HG03521 (cell line): Measurements from ENCODE around the gene IRF2.

Experiments
- ATAC-seq: cut with Tn5 transposase; IDR thresholded peaks from one replicate; pipeline ENCODE4 v1.9.1; 2021; ENCODE audit warnings: mild to moderate bottlenecking, moderate library complexity; ENCODE audit not compliant: unreplicated experiment

IRF2 gene

DNA sequence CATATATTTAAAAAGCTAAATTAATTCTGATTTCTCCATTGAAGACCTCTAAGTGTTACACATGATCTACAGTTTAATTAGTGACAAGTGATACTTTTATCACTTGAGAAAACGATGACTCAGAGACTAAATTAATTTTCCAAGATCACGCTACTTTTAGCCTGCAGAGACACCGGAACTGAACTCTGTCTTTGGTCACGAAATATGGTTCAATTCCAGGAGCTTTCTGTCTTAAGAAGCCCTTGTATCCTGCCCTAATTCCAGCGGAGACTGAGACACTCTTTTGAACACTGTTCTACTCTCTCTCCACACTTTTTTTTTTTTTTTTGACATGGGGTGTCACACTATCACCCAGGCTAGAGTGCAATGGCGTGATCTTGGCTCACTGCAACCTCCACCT is 63.6 kb downstream of the IRF2 start:
- ATAC-seq = no peak

DNA sequence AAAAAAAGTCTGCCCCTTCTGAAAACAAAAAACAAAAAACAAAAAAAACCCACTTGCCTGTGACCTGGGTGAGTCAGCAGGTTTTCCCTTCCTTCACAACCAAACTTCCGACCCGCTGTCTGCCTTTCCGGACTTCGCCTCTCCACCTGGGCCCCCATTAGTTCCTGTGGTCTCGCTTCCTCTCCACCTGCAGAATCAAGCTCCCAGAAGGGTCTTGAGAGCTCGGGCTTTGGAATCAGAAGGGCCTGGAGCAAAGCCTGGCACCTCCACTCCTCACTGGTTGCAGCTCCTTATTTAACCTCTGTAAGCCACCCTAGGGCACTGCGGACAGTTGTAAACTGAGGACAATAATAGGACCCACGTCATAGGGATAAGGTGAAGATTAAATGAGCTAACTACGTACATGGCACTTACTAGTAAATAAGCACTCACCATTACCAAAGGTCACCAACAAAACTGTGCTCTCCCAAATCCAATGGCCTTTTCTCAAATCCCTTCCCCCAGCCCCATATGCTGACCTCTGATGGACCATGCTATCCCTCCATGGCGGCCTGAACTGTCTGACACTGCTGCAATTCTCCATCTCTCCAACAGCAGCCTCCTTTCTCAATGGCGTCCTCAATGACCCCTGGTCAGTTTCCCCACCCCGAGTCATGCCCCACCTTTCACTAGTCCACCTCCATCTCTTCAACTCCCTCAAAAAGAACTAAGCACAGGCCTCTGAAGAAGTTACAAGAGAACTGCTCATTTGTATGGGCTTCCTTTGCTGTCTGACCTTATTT is 64.2 kb downstream of the IRF2 start:
- ATAC-seq = no peak

DNA sequence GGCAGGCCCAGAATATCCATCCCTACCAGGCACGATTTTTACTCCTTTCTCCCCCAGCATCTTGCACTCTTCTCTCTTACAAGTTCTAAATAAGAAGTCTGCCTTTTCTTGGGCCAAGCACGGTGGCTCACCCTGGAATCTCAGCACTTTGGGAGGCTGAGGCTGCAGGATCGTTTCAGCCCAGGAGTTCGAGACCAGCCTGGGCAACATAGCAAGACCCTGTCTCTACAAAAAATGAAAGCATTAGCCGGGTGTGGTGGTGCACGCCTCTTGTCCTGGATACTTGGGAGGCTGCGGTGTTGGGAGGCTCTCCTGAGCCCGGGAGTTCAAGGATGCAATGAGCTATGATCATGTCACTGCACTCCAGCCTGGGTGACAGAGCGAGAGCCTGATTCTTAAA is 64.8 kb downstream of the IRF2 start:
- no peak for ATAC-seq

DNA sequence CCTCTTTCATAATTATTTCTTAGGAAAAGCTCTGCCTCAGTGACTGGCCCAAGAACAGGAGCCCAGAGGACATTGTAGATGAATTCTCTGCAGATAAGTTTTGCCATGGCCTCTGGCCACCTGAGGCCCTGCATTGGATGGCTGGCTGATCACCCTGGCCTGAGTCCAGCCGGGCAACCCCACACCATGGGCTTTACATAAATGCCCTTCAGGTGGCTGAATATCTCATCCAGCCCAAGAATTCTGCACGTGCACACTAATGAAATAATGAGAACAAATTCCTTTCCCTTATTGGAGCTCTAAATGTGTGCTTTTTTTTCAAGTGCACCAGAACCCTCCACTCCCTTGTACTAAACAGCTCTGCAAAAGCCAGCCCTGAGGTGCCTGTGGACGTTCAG is 65.7 kb downstream of the IRF2 start:
- ATAC-seq = no peak

DNA sequence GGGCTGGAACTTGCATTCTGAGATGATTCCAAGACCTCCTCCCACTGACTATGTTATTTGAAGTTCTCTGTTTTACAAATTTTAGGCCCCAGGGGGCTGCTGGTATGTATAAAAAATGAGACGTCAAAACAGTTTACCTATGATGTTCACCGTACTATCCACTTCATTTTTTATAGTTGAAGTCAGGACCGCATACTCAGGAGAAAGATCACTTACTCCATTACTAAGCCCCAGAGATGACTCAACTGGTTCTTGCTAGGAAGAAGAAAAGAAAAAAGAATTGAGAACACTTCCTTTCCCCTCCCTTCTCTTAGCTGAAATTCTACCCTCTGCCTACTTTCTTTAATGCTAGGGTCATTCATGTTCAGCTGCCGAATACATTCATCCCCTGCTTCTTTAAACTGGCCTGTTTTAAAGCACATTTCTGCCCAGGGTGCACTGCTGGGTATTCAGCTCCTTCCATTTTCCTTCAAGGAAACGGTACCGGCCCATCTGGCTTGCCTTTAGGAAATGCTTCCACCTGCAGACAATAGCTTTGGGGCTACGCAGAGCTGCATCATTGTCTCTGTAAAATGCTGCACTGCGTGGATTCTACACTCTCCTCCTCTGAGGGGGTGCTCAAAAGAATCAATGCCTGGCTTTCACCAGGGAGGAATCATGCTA is 66.2 kb downstream of the IRF2 start:
- no peak for ATAC-seq

DNA sequence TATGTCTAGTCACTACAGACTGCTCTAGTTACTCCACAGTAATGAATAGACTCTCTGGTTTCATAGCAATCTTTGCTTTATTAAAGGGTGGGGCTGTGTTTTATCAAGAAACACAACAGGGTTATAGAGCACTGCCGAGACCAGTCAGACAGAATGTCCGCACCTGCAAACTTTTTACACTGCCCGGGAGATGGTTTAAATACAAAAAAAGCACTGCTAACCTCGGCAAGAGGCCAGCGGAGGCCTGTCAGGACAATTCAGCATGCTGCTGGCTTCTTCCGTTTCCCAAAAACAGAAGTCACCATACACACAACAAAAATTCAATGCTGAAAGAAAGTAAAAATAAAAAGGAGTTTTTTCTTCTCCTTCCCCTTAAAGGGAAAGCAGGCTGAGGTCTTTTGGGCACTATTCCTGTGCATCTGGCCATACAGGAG is 67.4 kb downstream of the IRF2 start:
- ATAC-seq = no peak

DNA sequence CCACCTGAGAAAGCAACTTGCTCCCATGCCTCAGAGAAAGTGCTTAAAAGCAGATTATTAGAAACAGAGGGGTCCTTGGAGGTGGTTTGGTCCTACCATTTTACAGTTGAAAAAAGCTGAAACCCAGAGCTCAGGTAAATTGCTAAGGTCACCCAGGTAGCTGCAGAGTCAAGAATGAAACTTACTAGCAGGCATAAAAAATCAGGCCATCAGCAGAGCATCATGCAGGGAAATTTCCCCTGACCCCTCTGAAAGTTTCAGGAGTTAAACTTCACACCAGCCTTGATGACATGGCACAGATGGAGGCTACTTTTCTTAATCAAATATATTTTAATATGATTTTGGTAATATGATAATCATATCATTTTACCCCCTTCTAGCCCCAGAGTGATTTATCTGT is 70.3 kb downstream of the IRF2 start:
- no peak for ATAC-seq

DNA sequence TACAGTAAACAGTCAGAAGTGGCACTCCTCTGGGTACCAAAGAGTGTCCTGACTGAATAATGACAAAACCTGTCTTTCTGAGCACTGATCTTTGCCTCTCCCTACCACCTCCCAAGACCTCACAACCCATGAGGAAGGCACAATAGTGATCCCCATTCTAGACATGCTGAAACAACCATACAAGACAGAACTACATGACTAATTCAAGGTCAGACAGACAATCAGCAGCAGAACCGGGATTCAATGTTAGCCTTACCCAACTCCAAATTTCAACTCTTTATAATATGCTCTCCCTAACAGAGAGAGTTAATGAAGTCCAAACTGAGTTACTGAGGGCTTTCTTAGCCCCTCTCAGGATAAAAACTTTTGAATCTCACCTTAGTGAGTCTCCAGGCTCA is 71.0 kb downstream of the IRF2 start:
- ATAC-seq = no peak

DNA sequence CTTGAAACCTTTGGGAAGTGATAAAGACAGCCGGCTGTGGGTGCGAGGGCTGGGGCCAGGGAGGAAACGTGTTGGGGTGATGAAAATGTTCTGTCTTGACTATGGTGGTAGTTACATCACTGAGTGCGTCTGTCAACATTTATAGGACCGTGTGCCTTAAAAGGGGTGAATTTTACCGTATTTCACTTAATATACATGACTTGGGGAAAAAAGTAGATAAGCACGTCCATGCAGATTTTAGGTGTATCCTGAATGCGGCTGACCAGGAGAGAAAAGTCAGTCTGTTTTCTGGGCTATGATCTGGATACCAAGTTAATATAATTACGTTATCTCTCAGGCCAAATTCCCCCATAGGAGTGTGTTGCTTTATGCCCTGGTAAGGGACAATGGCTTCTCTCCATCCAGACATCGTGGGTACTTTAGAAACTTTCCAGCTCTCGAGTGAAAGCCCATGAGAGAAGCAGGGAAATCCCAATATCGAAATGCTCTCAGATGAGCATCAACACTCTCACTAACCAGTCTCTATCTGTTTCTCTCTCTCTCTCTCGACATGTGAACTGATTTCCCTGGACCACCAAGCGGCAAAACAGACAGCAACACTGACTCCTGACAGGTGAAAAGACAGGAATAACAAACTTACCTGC is 71.5 kb downstream of the IRF2 start:
- no peak for ATAC-seq

DNA sequence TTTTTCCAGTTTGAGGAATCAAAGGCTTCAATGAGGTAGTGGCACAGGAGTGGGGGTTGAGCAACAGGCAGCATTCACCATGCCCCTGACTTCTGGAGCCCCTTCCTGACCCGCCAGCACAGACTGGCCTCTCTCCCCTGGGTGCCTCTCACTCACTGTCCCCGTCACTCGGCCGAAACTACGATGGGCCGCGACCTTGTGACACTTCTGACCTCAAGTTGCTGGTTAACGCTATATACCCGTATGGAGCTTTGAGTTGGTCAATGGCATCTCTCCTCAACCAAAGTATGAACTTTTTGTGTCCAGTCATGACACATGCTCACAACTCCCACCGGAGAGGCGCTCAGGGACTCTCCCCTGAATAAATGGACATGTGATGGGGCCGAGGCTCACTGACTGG is 72.1 kb downstream of the IRF2 start:
- ATAC-seq = no peak

DNA sequence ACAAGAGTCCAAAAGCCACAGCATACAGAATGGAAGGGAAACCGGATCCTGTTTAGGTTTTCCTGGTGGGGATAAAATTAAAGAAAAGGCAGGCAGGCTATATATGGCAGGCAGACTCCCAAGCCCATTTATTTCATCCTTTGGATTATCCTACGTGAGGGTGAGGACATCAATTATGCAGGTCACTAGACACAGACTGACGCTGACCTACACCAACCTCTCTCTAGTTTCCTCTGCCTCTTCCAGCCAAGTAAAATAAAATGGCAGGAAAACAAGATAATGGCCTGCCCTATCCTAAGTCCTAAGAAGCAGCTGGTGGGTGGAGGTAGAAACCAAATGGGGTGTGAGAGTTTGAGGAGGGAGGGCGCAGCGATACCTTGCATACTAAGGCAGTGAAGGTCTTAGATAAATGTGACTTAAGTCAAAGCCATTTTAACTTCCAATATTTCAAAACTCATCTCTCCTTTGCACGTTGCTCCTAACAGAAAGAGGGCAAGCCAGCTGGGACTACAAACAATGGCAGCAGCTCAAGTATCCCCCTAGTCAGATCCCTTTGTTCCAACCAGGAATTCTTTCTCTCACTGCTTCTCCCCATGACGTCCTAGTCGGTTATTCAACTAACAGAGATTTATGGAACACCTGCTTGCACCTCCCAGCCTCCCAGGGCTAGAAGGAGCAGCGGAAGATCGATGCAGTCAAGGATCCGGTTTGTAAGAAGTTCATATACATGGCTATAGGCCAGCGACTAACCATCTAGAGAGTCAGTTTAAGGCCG is 72.8 kb downstream of the IRF2 start:
- no peak for ATAC-seq

DNA sequence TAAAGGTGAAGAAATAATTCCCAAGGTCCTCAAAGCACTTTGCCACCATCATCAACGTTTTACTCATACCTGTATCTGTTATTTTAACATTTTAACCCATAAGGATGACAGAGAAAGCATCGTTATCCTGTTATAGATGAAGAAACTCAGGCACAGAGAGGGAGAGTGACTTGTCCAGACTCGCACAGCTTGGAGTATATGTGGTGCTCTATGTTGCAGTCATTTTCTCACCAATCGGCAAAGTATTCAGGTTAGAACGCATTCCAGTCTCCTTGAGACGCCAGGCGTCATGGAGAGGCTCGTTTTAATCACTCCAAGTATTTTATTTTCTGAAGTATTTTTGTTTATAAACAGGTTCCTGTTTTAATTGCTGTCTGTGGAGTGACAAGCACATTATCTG is 73.5 kb downstream of the IRF2 start:
- no peak for ATAC-seq

DNA sequence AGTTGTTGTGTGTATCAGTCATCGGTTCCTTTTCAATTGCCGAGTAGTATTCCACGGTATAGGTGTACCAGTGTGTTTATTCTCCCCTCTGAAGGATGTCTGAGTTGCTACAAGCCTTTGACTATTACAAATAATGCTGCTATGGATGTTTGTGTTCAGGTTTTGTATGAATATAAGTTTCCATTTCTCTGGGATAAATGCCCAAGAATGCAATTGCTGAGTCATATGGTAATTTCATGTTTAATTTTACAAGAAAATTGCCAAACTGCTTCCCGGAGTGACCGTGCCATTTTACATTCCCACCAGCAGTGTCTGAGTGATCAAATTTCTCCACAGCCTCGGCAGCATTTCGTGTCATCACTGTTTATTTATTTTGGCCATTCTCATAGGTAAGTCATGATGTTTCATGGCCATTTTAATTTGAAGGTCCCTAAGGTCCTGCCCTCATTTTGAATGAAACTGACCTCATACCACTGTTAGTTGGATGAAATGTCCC is 73.9 kb downstream of the IRF2 start:
- no peak for ATAC-seq

DNA sequence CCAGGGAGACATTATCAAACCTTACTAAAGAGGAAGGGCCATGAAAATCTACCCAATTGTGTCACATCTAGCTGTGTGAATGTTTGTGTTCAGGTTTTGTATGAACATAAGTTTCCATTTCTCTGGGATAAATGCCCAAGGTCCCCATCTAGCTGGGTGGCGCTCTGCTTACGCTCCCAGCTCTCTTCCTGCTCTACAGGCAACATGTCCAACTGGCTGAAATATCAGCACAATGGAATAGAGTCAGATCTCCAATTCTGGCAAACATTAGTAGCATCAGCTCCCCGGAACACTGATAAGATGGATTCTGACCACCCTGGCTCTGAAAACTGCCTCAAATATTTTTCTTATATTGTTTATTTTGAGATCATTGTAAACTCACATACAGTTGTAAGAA is 74.8 kb downstream of the IRF2 start:
- ATAC-seq = no peak

DNA sequence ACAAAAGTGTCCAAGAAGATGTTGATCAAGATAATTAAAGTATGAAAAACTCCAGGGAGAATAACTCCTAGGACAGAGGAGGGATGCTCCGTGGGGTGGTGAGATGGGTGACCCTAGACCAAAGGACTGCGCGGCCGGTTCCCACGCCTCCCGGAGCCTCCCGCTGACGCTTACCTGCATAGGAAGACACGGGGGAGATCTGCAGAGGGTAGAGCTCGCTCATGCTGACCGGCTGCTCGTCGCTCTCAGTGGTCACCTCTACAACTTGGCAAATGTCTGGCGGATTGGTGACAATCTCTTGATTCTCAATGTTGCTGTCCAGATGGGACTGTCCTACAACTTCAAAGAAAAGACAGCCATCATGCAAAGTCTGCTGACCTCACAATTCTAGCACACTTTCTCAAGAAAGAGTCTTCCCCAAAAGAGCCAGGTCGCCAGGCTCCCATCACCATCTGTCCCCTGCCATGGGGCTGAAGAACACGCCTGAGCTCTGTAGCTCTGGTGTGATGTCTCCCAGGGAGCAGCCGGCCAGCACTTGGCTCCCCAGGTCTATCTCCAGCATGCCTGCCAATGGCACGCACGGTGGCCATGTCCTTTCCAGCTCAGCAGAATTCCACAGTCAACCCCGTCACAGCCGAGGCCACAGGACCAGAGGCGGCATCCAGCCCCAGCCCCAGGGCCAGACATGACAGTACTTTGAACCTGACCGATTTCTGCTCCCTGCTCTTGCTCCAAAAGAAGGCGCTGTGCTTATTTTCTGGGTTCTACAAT is 75.4 kb downstream of the IRF2 start:
- ATAC-seq = no peak

DNA sequence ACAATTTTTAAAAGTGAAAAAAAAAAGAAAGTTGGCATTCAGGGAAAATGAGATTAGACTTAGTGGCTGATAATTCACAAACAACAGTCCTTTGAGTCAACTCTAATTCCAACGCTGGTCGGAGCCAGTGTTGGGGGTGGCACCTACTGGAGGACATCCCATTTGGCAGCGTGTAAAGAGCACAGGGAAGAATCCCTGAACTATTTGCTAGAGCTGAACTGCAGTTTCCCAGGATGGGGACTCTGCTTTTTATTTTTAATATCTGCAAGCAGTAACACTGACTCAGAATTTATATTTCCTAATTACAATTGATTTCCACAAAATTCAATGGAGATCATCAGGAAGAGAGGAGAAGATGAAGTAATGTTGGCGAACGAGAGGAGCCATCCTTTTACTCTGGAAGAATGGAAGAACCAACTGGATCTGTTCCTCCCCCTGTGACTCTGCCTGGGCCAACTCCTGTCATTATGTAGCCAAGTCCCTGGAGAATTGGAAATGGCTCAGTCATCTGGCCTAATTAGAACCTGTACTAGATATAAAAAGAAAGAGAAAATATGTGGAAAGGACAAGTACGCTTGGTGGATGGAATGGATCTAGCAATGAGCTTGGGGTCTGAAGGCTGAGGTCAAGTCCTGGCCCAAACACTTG is 76.7 kb downstream of the IRF2 start:
- ATAC-seq = no peak

DNA sequence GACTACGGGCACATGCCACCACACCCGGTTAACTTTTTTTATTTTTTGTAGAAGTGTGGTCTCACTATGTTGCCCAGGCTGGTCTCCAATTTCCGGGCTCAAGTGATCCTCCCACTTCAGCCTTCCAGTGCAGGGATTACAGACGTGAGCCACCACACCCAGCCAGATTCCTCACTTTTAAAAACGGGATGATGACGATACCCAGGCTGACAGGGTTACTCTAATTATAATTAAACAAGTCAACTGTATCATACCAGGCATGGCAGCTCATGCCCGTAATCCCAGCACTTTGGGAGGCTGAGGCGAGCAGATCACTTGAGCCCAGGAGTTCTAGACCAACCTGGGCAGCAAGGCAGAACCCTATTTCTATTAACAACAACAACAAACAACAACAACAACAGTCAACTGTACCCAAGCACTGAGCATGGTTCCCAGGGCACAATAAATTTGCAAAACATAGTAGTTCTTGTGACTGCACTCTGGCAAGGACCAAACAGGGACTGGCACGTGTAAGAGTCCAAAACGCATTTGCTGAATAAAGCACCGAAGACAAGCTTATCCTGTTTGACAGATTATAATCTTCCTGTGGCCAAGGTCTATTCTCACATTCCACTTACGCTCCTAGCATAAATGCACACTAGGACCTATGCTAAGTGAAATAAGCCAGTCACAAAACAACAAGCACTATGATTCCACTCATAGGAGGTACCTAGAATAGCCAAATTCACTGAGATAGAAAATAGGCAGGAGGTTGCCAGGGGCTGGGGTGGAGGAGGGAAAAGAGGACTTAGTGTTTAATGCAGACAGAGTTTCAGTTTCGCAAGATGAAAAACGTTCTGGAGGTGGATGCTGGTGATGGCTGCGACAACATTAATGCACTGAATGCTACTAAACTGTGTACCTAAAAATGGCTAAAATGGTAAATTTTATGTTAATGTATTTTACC is 77.5 kb downstream of the IRF2 start:
- ATAC-seq = no peak

DNA sequence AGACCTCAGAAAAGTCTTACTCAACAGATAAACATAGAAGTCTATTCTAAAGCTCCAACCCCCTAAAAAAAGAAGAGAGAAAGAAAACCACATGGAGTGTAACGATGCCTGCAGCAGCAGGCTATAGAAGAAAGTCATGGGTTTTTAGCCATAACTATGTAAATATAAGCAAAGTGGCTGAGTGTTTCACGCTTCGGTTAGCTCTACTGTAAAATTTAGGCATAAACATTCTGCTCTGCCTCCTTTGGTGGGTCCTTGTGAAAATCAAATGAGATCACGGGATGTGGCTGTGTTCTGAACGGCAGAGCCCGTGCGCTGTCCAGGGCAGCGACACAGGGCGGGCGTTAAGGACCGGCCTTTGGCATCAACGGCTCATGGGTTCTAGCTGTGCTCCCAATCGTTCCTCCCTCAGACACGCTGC is 78.4 kb downstream of the IRF2 start:
- ATAC-seq = peak; percentile 84

DNA sequence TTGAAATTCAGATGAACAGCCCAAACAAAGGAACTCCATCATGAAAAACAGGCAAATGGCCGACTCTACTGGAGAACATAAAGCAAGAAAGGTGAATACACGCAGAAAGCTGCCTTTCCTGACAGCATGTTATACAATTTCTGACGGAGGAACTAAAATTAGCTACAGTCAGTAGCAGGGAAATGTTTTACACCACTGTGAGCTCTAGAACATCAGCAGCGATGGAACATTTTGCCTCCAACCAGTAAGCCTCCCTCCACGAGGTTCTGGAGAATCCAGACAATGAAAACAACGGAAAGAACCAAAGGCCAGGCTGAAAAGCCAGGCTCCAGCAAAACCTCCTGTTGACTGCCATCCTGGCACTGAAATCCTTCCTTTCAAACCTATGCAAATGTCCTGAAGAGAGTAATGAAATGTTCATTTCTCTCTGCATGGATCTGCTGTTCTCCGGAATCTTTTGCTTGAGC is 78.9 kb downstream of the IRF2 start:
- ATAC-seq = no peak
